Neural crest cell (in vitro differentiated cells): ENCODE results near the gene OSTC. TPM values are rescaled to one million over a fixed set of nuclear protein-coding genes. Genes with fewer than 3 reads are reported as not detected.

ENCODE experiments used
- DNase-seq: peaks from one replicate; pipeline ENCODE4 v3.0.0; 2021; ENCODE audit warnings: low read depth, mixed read lengths, low spot score
- H3K27ac Mint-ChIP-seq: one replicate; pipeline ENCODE4 v1.8.0; 2021; ENCODE audit warnings: mild to moderate bottlenecking, mixed read lengths; ENCODE audit not compliant: unreplicated experiment
- H3K27me3 Mint-ChIP-seq: 2 replicates; pipeline ENCODE4 v1.8.0; 2021; ENCODE audit warnings: low read depth, mild to moderate bottlenecking, mixed read lengths
- H3K36me3 Mint-ChIP-seq: 2 replicates; pipeline ENCODE4 v1.8.0; 2021; ENCODE audit warnings: low read depth, mild to moderate bottlenecking, mixed read lengths
- H3K4me1 Mint-ChIP-seq: 2 replicates; pipeline ENCODE4 v1.8.0; 2021; ENCODE audit warnings: mixed read lengths
- H3K4me3 Mint-ChIP-seq: one replicate; pipeline ENCODE4 v1.8.0; 2021; ENCODE audit warnings: mild to moderate bottlenecking, mixed read lengths
- H3K9me3 Mint-ChIP-seq: 2 replicates; pipeline ENCODE4 v1.8.0; 2021; ENCODE audit warnings: mixed read lengths
- total RNA-seq: library from RNA; stranded (reverse); gene quantifications from 2 replicates; pipeline ENCODE4 v1.2.1, GENCODE V29; 2021
- TF ChIP-seq, protein P1 (sequence below): fragments of 200-600 bp; sonication (generic); conservative IDR thresholded peaks from 2 replicates; pipeline ENCODE4 v1.5.0; 2021; ENCODE audit warnings: antibody characterized with exemption, mild to moderate bottlenecking

OSTC gene
- total RNA-seq, 1 donor from 2014 or later: 135 TPM

DNA sequence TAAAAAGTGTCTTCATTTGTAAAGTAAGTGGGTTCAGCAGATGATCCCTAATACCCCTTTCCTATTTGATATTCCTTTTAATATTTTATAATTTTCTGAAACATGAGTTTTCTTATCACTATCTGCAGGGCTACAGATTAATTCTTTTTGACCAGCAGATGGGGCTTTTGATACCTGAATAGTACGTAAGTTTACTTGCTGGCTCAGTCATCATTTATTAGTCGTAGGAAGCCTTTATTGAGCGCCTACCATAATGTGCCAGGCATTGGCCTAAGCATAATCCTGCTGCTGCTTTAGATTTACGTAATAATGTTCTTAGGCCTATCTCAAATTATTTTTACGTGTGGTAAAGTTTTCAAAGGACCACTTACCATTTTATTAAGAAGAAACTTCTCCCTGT is 33.1 kb downstream of the OSTC start:
- Mint-ChIP-seq H3K36me3 (peaks cover 13% of the 10 kb centered on the region), H3K9me3 (no peaks in the 10 kb centered on the region), H3K4me3 (no peak overlapping the region), H3K4me1 (peaks cover 17% of the 10 kb centered on the region), H3K27ac (no peak overlapping the region), H3K27me3 (no peaks in the 10 kb centered on the region)
- TF ChIP-seq, protein P1, sequence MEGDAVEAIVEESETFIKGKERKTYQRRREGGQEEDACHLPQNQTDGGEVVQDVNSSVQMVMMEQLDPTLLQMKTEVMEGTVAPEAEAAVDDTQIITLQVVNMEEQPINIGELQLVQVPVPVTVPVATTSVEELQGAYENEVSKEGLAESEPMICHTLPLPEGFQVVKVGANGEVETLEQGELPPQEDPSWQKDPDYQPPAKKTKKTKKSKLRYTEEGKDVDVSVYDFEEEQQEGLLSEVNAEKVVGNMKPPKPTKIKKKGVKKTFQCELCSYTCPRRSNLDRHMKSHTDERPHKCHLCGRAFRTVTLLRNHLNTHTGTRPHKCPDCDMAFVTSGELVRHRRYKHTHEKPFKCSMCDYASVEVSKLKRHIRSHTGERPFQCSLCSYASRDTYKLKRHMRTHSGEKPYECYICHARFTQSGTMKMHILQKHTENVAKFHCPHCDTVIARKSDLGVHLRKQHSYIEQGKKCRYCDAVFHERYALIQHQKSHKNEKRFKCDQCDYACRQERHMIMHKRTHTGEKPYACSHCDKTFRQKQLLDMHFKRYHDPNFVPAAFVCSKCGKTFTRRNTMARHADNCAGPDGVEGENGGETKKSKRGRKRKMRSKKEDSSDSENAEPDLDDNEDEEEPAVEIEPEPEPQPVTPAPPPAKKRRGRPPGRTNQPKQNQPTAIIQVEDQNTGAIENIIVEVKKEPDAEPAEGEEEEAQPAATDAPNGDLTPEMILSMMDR: peak; percentile 60
- no peak for DNase-seq

DNA sequence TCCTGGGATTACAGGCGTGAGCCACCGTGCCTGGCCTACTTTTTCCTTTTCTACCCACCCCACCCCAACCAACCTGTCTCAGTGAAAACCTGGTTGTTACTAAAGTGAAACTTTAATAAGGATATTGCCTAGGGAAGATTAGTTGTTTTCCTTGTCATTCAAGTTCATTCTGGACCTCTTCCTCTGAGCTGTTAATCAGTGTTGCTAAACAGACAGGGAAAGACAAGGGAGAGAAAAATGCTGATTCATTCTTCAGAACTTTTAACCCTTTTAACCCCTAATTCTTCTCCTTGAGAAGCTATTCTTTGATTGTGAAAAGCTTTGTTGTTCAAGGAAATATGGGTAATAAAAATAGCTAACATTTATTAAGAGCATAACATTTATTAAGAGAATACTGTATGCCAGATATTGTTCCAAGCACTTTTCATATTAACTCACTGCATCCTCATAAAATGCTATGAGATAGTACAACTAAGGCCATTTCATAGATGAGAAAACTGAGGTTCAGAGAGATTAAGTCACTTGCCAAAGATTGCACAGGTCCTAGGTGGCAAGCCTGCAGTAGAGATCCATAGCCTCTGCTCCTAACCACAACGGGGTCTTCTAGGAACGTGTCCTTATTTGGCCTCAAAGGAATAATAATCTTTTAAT is 34.8 kb downstream of the OSTC start:
- H3K9me3 Mint-ChIP-seq: no peaks in the 10 kb centered on the region
- TF ChIP-seq, protein P1: no peak
- H3K27me3 Mint-ChIP-seq: no peaks in the 10 kb centered on the region
- H3K36me3 Mint-ChIP-seq: peaks cover 10% of the 10 kb centered on the region
- no peak for DNase-seq
- peaks cover 17% of the 10 kb centered on the region for H3K4me1 Mint-ChIP-seq
- H3K4me3 Mint-ChIP-seq: no peak overlapping the region
- no peak overlapping the region for H3K27ac Mint-ChIP-seq

DNA sequence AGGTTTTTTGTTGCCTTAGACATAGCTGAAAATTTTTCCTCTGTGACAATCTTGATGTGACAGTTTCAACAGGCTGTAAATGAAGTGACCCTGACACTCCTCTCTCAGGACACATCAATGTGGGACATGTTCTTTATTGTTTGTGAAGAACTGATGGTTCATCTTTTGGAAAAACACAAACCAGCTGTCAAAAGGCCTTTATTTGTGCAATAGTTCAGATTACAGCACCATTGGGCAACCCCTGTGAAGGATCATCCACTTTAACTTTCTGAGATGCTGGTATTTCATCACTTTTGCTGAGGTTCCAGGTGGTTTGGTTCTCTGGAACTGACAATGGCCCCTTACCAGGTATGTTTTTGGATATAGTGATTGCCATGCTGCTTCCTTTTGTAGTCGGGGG is 40.3 kb downstream of the OSTC start:
- Mint-ChIP-seq H3K27ac (no peak overlapping the region), H3K36me3 (no peaks in the 10 kb centered on the region), H3K4me3 (no peak overlapping the region), H3K4me1 (no peaks in the 10 kb centered on the region), H3K9me3 (no peaks in the 10 kb centered on the region), H3K27me3 (no peaks in the 10 kb centered on the region)
- DNase-seq: no peak
- TF ChIP-seq, protein P1: no peak

DNA sequence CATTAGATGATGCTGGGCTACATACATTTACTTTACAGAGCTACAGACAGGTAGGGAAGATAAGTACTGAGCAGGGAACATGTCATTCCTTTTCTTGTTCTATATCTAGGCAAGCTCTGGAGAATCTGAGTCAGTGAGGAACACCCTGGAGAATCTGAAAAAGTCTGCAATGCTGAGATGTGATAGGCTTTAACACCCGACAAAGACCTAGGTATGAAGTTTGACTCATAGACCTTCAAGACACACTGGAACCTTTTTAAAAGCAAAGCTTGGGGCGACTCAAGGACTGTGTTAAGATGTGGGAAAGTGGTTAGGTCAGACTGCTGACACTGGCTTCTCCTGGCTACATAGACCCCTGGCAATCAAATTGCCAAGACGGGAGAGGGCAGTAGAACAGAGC is 42.8 kb downstream of the OSTC start:
- no peaks in the 10 kb centered on the region for H3K9me3 Mint-ChIP-seq
- DNase-seq: no peak
- TF ChIP-seq, protein P1: no peak
- H3K4me1 Mint-ChIP-seq: no peaks in the 10 kb centered on the region
- no peaks in the 10 kb centered on the region for H3K36me3 Mint-ChIP-seq
- H3K27ac Mint-ChIP-seq: no peak overlapping the region
- no peaks in the 10 kb centered on the region for H3K27me3 Mint-ChIP-seq
- no peak overlapping the region for H3K4me3 Mint-ChIP-seq

DNA sequence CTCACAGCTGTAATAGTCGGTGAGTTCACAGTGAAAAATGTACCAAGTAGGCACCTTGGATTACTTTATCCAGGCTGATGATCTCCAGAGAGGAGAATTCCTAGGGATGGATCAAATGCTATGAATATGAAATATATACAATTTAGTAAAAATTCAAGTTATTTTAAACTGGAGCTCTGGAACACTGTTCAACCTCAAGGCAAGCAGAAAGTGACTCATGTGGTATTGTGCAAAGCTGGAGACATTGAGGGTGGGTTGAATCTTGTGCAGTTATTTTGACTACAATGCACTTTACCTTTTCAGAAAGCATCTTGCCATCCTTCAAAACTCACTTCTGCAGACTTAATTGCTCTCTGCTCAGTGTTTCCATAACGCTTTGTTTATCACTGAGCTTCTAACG is 43.4 kb downstream of the OSTC start:
- no peak for DNase-seq
- no peaks in the 10 kb centered on the region for H3K4me1 Mint-ChIP-seq
- H3K27me3 Mint-ChIP-seq: no peaks in the 10 kb centered on the region
- H3K9me3 Mint-ChIP-seq: no peaks in the 10 kb centered on the region
- no peak overlapping the region for H3K27ac Mint-ChIP-seq
- H3K36me3 Mint-ChIP-seq: no peaks in the 10 kb centered on the region
- TF ChIP-seq, protein P1: no peak
- no peak overlapping the region for H3K4me3 Mint-ChIP-seq
